ENCODE measurements around the gene BMPR1B.

The BMPR1B gene

DNA sequence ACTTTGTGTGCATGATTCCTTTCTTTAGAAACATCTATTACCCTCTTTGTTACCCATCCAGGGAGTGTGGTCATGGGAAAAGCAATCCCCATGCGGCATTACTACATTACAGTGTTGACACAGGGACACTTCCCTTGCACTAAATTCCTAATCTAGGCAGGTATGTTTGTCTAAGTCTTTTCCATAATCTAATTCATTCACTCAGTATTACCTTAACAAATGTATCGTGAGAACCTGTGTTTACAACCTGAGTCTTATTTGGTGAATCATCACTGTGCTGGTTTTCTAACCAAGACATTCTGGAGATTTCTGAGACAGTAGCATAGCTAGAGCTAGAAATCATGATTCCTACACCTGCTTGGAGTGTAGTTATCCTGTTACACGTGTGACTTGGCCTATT lies 326.8 kb downstream of the BMPR1B start:
- TF ChIP-seq, protein P1, sequence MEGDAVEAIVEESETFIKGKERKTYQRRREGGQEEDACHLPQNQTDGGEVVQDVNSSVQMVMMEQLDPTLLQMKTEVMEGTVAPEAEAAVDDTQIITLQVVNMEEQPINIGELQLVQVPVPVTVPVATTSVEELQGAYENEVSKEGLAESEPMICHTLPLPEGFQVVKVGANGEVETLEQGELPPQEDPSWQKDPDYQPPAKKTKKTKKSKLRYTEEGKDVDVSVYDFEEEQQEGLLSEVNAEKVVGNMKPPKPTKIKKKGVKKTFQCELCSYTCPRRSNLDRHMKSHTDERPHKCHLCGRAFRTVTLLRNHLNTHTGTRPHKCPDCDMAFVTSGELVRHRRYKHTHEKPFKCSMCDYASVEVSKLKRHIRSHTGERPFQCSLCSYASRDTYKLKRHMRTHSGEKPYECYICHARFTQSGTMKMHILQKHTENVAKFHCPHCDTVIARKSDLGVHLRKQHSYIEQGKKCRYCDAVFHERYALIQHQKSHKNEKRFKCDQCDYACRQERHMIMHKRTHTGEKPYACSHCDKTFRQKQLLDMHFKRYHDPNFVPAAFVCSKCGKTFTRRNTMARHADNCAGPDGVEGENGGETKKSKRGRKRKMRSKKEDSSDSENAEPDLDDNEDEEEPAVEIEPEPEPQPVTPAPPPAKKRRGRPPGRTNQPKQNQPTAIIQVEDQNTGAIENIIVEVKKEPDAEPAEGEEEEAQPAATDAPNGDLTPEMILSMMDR (IDR thresholded peaks at IDR 0.05) = no peak
- Mint-ChIP-seq H3K9me3 (no peaks in the 10 kb centered on the region), H3K4me3 (no peak overlapping the region), H3K27ac (no peak overlapping the region), H3K4me1 (peaks cover 14% of the 10 kb centered on the region), H3K36me3 (ENCODE audit: low read depth) (no peaks in the 10 kb centered on the region), H3K27me3 (ENCODE audit: low read depth, poor library complexity) (no peaks in the 10 kb centered on the region)
- no peak for DNase-seq

DNA sequence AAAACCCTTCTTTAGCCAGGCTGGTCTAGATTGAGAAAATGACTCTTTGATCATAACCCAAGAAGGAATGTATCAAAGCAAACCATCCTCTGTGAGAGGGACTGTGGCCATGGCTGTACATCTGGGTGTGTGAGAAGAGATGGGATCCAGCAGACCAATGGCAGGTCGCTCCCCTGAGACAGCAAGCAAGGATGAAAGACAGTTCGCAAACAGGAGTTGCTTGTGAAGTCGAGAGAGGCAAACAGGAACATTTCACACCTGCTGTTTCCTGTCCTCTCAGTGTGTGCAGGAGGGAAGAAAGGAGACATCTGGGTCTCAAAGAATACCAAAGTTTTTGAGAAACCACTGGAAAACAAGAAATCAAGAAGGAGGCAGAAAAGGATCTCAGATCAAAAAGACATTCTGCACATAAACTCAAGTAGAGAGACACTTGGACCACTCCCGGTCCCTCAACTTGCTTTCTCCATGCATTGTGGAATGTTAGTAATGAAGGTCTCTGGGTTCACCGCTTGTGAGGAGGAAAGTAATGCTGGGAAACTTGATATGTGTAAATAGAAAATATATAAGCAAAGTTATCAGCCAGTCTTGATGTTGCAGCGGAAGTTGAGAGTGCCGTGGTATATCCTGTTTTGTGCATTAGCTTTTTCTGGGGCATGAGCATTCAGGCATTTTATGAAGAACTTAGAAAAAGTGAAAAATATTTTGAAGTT lies 327.5 kb downstream of the BMPR1B start:
- no peaks in the 10 kb centered on the region for H3K36me3 Mint-ChIP-seq (ENCODE audit: low read depth)
- H3K27me3 Mint-ChIP-seq (ENCODE audit: low read depth, poor library complexity) = no peaks in the 10 kb centered on the region
- H3K4me3 Mint-ChIP-seq = no peak overlapping the region
- peaks cover 14% of the 10 kb centered on the region for H3K4me1 Mint-ChIP-seq
- no peaks in the 10 kb centered on the region for H3K9me3 Mint-ChIP-seq
- TF ChIP-seq, protein P1 (IDR thresholded peaks at IDR 0.05) = no peak
- no peak overlapping the region for H3K27ac Mint-ChIP-seq
- DNase-seq = no peak

DNA sequence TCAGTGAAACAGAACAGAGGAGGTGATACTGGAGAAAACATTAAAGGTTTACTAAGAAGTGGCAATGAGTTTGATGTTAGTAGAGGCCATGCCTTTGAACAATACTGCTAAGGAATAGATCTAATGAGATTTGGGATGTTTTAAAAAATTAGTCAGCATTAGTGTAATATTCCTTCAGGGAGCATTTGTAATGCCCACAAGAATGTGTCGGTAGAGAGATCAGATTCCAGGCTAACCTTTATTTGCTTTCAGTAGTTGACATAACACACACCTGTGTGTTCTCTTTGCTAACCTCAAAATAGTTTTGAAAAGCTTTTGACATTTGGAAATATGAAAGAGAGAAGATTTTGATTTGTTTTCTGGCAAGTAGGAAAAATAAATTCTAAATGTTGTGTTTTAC lies 328.8 kb downstream of the BMPR1B start:
- no peak for DNase-seq
- Mint-ChIP-seq H3K4me1 (peaks cover 14% of the 10 kb centered on the region), H3K9me3 (no peaks in the 10 kb centered on the region), H3K27me3 (ENCODE audit: low read depth, poor library complexity) (no peaks in the 10 kb centered on the region), H3K4me3 (no peak overlapping the region), H3K27ac (no peak overlapping the region), H3K36me3 (ENCODE audit: low read depth) (no peaks in the 10 kb centered on the region)
- TF ChIP-seq, protein P1 (IDR thresholded peaks at IDR 0.05) = no peak

DNA sequence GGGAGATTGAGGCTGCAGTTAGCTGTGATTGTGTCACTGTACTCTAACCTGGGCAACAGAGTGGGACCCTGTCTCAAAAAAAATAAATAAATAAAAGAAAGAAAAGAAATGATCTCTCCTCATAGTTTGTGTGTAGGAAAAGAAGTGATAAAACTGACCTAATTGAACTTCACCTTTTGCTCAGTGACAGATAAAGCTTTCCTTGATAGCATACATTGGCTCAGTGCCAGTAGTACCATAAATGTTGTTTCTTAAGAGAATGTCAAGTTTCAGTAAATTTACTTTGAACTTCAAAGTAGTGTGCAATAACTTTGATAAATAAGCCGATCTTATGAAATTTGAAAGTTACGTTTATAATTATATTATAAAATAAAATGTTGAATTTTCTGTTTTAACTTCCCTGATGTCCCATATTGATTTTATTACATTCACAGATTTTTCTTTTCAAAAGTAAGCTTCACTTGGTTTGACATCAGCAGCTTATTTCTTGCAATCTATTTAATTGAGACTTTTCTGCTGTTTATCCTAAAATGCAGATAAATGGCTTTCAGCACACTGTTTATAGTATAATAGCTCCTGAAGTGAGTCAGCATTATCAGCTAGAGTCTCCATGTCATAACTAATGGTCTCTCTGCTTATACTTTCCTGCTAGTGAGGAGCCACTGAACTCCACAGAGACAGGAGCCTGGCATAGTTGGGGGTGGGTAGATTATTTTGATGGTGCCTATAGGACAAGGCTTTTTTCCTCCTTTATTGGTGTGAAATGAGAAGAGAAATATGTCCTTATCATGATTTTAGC lies 330.1 kb downstream of the BMPR1B start:
- Mint-ChIP-seq H3K4me3 (no peak overlapping the region), H3K4me1 (peaks cover 14% of the 10 kb centered on the region), H3K36me3 (ENCODE audit: low read depth) (no peaks in the 10 kb centered on the region), H3K27me3 (ENCODE audit: low read depth, poor library complexity) (no peaks in the 10 kb centered on the region), H3K27ac (no peak overlapping the region), H3K9me3 (no peaks in the 10 kb centered on the region)
- TF ChIP-seq, protein P1 (IDR thresholded peaks at IDR 0.05) = no peak
- DNase-seq = no peak

DNA sequence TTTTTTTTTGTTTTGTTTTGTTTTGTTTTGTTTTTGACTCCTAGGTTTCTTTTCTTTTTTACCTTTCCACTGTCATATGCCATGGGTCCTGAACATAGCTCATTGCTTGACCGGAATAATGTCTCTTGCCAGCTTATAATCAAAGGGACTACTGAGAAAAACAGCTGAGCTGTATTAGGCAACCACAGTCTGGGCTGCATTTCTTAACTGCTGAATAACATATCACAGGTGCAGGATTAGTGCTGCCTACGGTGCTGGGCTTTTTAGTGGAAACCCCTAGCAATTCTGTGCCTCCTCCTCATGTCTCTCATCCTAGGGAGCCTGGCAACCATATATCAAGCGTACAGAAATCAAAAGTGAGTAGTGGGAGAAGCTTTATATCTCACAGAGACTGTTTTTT lies 333.5 kb downstream of the BMPR1B start:
- DNase-seq = no peak
- H3K4me3 Mint-ChIP-seq = no peak overlapping the region

More for the DNA sequence above, 333.5 kb downstream of the BMPR1B start:
- Mint-ChIP-seq H3K9me3 (no peaks in the 10 kb centered on the region), H3K4me1 (peaks cover 5% of the 10 kb centered on the region), H3K36me3 (ENCODE audit: low read depth) (no peaks in the 10 kb centered on the region), H3K27ac (no peak overlapping the region), H3K27me3 (ENCODE audit: low read depth, poor library complexity) (no peaks in the 10 kb centered on the region)
- TF ChIP-seq, protein P1 (IDR thresholded peaks at IDR 0.05) = no peak

Measured in nephron progenitor cell (in vitro differentiated cells).